GM13977 (cell line): ENCODE measurements around the gene NHSL2.
A peak's percentile ranks its signal among the peaks of the same experiment; 100 is the strongest.

ENCODE experiments used
- DNase-seq: peaks from one replicate; pipeline ENCODE4 v3.0.0; 2012; ENCODE audit warnings: low spot score
- in situ Hi-C: fragments of 300-500 bp; cut with MboI; formaldehyde crosslinking; loops from one replicate; pipeline ENCODE4 v1.12.0; 2022; ENCODE audit warnings: low sequenced_read_pairs, low pct_unique_long_range_greater_than_20kb, mixed read lengths, inconsistent platforms; ENCODE audit not compliant: unreplicated experiment
- TF ChIP-seq, protein P1 (sequence below): IDR thresholded peaks from 2 replicates; pipeline ENCODE4 v1.5.1; 2012; ENCODE audit warnings: mild to moderate bottlenecking, control low read depth; ENCODE audit not compliant: insufficient read depth; ENCODE audit errors: extremely low read depth, missing control alignments

Gene NHSL2

DNA sequence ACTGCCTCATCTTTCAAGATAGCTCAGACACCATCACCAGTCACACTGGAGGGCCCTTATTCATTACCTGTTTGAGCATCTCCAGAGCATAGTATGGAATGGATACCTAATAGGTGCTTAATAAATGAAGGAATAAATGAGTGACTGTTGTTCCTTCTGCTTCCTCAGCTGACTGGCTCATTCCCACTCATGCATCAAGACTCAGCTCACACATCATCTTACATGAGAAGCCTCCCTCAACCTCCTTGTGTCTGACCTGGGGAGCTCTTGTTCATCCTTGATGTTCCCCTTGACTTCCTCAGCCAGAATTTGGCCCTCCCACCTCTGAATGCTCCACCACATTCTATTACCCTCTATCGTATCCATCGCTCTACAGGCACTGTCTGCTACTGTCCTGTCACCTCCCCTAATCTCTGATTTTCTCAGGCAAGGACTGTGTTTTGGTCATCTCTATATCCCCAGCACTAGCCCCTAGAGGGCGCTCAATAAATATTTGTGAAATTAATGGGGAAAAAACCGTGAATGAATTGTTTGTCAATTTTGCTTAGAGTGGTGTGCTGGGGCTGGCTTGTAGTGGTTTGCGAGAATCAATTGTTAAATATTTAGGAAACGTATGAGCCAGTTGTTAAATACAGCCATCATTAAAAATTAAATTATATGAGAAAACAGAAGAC is 88.3 kb downstream of the NHSL2 start:
- in situ Hi-C loops, result no loop called here
- DNase-seq, result peak; percentile 63
- TF ChIP-seq, protein P1, sequence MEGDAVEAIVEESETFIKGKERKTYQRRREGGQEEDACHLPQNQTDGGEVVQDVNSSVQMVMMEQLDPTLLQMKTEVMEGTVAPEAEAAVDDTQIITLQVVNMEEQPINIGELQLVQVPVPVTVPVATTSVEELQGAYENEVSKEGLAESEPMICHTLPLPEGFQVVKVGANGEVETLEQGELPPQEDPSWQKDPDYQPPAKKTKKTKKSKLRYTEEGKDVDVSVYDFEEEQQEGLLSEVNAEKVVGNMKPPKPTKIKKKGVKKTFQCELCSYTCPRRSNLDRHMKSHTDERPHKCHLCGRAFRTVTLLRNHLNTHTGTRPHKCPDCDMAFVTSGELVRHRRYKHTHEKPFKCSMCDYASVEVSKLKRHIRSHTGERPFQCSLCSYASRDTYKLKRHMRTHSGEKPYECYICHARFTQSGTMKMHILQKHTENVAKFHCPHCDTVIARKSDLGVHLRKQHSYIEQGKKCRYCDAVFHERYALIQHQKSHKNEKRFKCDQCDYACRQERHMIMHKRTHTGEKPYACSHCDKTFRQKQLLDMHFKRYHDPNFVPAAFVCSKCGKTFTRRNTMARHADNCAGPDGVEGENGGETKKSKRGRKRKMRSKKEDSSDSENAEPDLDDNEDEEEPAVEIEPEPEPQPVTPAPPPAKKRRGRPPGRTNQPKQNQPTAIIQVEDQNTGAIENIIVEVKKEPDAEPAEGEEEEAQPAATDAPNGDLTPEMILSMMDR, result peak; percentile 79

DNA sequence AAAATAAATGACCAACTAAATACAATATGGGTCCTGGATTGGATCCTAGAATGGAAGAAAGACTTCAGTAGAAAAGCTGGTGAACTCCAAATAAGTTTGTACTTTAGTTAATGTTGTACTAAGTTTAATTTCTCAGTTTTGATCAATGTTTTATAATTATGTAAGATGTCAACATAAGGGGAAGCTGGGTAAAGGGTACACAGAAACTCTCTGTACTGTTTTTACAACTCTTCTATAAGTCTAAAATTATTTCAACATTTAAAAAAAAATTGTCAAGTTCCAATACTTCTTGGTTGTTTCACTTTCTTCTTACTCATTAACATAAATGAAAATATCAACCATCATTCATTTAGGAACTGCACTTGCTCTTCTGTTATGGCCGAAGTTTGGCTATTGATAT is 88.9 kb downstream of the NHSL2 start:
- in situ Hi-C loops, result no loop called here
- TF ChIP-seq, protein P1, result no peak
- no peak for DNase-seq

DNA sequence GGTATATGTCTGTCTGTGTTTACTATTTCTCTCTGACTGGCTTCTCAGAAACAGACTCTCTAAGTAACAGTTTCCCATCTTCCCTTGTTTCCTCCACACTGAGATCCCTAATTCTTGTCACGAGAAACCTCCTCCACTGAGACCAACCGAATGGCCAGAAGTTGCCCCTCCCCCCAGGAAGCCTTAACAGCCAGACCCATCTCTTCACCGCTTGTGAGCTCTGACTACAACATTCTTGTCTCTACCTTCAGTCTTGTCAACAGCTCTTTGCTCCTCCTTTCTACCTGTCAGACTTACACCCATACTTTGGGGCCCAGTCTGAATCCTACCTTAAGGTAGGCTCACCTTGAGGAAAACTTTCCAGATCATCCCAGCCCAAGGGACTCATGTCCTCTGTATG is 90.8 kb downstream of the NHSL2 start:
- no peak for DNase-seq
- in situ Hi-C loops, result no loop called here
- TF ChIP-seq, protein P1, result no peak

DNA sequence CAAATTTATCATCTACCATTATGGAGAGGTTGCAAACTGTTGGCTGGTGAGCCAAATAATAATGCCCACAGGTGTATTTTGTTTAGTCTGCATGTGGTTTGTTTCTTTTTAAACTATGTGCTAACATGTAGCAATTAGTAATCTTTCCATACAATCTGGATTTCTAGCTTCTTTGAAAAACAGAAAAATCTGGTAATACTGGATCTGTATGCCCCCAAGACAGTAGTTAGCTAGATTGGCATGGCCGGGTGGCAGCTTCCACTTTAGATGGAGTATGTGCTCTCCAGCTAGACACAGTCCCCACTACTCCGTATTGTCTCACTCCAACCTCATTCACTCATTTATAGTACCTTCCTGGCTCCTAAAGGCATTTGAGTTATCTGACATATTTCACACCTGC is 91.3 kb downstream of the NHSL2 start:
- DNase-seq, result no peak
- TF ChIP-seq, protein P1, result no peak
- in situ Hi-C loops, result no loop called here

DNA sequence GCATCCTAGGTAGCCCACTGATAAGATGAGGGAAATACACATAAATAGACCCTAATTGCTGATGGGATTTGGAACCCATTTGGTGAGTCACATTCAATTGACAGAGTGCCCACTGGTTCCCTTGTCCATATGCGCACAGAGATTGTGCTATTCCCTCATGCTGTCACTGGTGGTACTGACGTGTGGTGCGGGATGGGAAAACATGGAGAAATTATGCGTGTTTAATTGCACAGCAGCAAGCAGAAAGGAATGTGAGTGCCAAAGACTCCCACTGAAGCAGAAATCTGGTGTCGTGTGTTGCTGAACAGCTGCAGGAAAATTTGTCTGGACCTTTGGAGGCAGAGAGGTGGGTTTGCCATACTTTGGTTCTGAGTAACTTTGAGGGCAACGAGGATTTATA is 92.2 kb downstream of the NHSL2 start:
- no peak for DNase-seq
- TF ChIP-seq, protein P1, result no peak
- in situ Hi-C loops, result no loop called here

DNA sequence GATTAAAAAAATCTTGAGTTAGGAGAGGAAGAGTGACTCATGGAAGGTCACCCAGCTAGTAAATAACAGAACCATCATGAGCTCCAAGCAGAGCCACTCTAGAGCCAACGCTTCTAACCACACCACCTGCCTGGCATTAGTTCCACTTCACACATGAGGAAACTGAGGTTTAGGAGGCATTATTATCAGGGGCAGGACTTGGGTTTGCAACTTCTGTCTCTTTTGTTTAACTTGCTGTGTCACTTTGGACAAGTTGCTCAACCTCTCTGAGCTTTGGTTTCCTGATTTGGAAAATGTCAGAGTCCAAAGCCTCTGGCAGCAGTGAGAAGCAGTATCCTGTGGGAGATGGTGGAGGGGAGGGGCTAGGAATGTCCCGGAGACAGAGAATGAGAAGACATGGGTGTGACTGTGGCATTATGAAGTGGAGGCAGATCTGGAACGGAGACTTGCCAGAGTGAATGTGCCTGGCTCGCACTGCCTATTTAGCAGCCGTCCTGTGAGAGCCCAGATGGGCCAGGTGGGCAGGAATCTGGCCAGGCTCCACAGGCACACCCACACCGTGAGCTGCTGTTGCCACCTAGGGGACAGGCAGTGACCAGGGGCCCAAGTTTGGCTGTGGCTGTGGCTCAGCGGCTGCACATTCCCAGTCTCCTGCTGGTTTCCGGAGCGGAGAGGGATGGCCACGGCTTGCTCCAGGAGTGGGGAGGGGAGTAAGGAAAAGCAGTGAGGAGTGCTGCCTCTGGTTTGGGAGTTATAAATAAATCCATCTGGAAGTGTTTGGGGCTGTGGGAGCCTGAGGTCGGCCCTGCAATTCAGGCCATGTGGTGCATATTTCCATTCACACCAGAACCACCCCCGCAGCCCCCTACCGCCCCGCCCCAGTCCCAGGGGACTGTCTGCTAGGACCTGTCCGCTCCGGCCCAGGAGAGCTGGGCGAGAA is 93.4 kb downstream of the NHSL2 start:
- TF ChIP-seq, protein P1, result no peak
- in situ Hi-C loops, result no loop called here
- DNase-seq, result no peak
